ENCODE results near the gene SPRYD4.
A peak's percentile ranks its signal among the peaks of the same experiment; 100 is the strongest.

Gene SPRYD4

DNA sequence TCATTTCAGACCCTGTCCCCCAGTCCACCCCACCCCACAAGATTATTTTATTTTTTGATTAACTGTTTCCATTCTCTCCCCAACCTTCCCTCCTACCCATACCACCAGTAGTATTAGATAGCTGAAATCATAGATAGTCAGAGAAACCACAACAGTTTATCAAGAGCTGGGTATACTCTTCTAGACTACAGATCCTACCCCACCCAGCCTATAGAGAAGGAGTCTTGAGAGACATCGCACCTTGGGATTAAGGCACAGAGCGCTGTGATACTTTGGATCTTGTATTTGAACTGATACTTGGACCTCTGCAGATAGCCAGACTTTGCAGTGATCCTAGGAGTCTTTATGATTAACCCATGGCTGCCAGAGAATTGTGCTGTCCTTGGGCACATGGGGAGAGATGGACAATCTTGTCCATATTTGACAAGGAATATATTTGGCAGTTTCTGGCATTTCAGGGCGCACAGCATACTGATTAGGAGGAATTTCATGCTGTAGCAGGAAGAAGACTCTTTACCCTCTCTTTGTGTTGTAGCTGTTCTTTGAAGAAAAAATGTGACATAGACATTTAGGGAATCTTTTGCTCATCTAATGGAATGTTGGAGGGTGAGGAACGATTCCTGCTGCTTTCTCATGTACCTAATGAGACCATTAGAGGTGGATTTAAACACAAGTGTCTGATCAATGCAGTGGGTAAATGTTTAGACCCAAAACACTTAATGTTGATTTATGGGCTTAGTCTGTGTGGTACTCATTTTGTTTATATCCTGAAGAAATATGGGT lies 54.2 kb downstream of the SPRYD4 start:
- DNase-seq = peak; percentile 56

DNA sequence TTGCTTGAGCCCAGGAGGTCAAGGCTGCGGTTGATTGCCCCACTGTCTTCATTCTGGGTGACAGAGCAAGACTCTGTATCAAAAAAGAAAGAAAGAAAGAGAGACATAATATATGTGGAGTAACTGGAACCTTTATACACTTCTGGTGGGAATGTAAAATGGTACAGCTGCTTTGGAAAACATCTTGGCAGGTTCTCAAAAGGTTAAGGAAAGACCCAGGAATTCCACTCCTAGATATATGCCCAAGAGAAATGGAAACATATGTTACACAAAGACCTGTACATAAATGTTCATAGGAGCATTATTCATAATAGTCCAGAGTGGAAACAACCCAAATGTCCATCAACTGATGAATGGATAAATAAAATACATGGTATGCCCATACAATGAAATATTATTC lies 60.5 kb downstream of the SPRYD4 start:
- DNase-seq = no peak
